ENCODE measurements around the gene HYCC1. TPM values are rescaled to one million over a fixed set of nuclear protein-coding genes. Genes with fewer than 3 reads are reported as not detected.

The HYCC1 gene
- total RNA-seq, 1 experiment from 2014 or later, result 52.3 TPM

DNA sequence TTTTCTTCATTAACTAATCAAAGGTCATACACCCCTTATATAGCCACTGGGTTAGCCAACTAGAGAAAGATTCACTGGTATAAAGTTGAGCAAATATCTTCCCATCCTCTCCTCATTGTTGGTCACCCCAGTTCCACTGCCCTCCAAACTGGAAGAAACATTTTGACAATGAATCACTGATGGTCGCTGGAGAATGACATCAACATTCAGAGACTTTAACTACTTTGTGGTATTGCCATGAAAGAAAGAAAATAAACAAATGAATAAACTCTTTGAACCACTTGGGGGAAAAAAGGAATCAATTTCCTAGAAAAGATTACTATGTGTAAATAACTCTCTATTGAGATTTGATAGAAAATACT, 23.4 kb downstream of the HYCC1 start:
- POLR2A ChIA-PET, result no interaction called here

DNA sequence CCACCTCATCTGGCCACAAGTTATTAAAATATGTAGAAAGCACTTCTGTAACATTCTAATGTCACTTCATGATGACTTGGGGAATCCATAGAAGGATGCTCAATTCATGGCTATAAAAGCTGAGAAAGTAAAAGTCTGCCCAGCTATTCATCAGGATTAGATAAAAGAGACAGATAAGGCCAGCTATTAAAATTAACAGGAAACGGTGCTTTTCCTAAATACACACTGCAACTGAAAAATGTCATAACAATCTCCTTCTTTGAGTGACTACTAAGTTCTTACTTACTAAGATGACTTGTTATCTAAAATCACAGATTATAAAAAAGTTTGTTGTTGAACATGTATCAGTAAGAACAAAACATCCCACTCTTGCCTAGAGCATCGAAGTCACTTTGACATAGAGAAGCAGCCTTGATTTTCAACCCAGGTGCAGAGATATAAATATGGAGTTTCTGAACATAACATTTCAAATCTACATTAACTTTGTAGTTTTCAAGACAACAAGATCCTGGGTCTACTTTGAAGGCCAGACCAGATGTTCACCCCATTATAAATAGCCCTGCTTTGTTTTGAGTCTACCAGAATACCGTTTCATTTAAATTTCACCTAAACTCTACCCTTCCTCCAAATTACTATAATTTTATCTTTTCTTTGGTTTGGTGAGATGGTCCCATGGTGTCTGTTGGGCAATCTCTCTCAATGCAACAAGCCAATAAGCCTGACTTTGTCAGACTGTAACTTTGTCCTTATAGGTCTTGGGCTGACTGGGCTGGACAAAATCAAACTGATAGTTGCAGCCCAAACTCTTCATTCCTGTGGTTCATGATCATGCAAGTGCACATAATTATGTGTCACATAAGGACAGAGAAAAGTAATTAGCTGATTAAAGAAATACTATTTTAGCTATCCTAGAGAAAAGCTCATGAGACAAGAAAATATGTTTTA, 24.0 kb downstream of the HYCC1 start:
- TF ChIP-seq TCF7L2 (IDR thresholded peaks at IDR 0.05; ENCODE audit: low read depth, low read length), result no peak
- no peak for TF ChIP-seq SIN3A (IDR thresholded peaks at IDR 0.05; ENCODE audit: borderline replicate concordance, insufficient read depth, low read depth, low read length)
- no peak for TF ChIP-seq CTCF (IDR thresholded peaks at IDR 0.05)
- no peak for TF ChIP-seq POLR2AphosphoS5 (IDR thresholded peaks at IDR 0.05; ENCODE audit: low read depth, low read length)
- TF ChIP-seq REST (IDR thresholded peaks at IDR 0.05; ENCODE audit: insufficient read depth in 1 of 2, low read depth in 2 of 2, low read length in 1 of 2), result no peak
- intact Hi-C loops (cut with micrococcal nuclease; ENCODE audit: unreplicated experiment), result no loop called here
- no peak for DNase-seq (ENCODE audit: low read depth, low spot score)
- in situ Hi-C loops (cut with HindIII; ENCODE audit: low pct_unique_long_range_greater_than_20kb, low sequenced_read_pairs), result no loop called here
- CTCF ChIA-PET, result no interaction called here
- ATAC-seq, result no peak
- BruUV-seq (replicated peaks), result no TSS peak
- H3K27me3 ChIP-seq (ENCODE audit: control insufficient read depth, insufficient read depth, low read length), result no peaks in the 10 kb centered on the region
- H3K9me3 ChIP-seq (ENCODE audit: control insufficient read depth, insufficient read depth, low read depth, low read length), result no peaks in the 10 kb centered on the region
- POLR2A ChIA-PET, result no interaction called here
- no peaks in the 10 kb centered on the region for H3K4me1 ChIP-seq (ENCODE audit: control insufficient read depth, insufficient read depth, low read length)
- no peak overlapping the region for H3K27ac ChIP-seq (ENCODE audit: low read length)
- no peaks in the 10 kb centered on the region for H3K36me3 ChIP-seq (ENCODE audit: control insufficient read depth, insufficient read depth, low read length)
- no peak overlapping the region for H3K4me3 ChIP-seq (ENCODE audit: low read depth in 2 of 2, low read length in 2 of 2)

More for the DNA sequence above, 23.4 kb downstream of the HYCC1 start:
- no TSS peak for BruUV-seq (replicated peaks)
- Histone ChIP-seq H3K36me3 (ENCODE audit: control insufficient read depth, insufficient read depth, low read length) (no peaks in the 10 kb centered on the region), H3K9me3 (ENCODE audit: control insufficient read depth, insufficient read depth, low read depth, low read length) (no peaks in the 10 kb centered on the region), H3K4me3 (ENCODE audit: low read depth in 2 of 2, low read length in 2 of 2) (no peak overlapping the region), H3K4me1 (ENCODE audit: control insufficient read depth, insufficient read depth, low read length) (no peaks in the 10 kb centered on the region), H3K27ac (ENCODE audit: low read length) (no peak overlapping the region), H3K27me3 (ENCODE audit: control insufficient read depth, insufficient read depth, low read length) (no peaks in the 10 kb centered on the region)
- CTCF ChIA-PET, result no interaction called here
- no peak for ATAC-seq
- TF ChIP-seq REST (IDR thresholded peaks at IDR 0.05; ENCODE audit: insufficient read depth in 1 of 2, low read depth in 2 of 2, low read length in 1 of 2) (no peak), TCF7L2 (IDR thresholded peaks at IDR 0.05; ENCODE audit: low read depth, low read length) (no peak), POLR2AphosphoS5 (IDR thresholded peaks at IDR 0.05; ENCODE audit: low read depth, low read length) (no peak), SIN3A (IDR thresholded peaks at IDR 0.05; ENCODE audit: borderline replicate concordance, insufficient read depth, low read depth, low read length) (no peak), CTCF (IDR thresholded peaks at IDR 0.05) (no peak)
- in situ Hi-C loops (cut with HindIII; ENCODE audit: low pct_unique_long_range_greater_than_20kb, low sequenced_read_pairs), result no loop called here
- intact Hi-C loops (cut with micrococcal nuclease; ENCODE audit: unreplicated experiment), result no loop called here
- DNase-seq (ENCODE audit: low read depth, low spot score), result no peak

All from Panc1 (cell line).